Activated naive CD8-positive, alpha-beta T cell treated with anti-CD3 and anti-CD28 coated beads, Interleukin-2, amount 10 ng/mL, durations not matched to agents 7 days and 5 days (primary cell): ENCODE measurements around the gene VENTX. TPM values are rescaled to one million over a fixed set of nuclear protein-coding genes. Genes with fewer than 3 reads are reported as not detected.

Source experiments
- ATAC-seq: fragments of 150-1000 bp; cut with Tn5 transposase; one replicate; pipeline ENCODE4 v1.10.0; 2021; ENCODE audit warnings: low read depth, moderate library complexity
- POLR2A ChIA-PET: fragments of 350-600 bp; sonication (Branson Sonifier 250); formaldehyde crosslinking; loops from one replicate; lab custom pipeline; 2021; ENCODE audit warnings: antibody characterized with exemption; lab: Charles Lee
- DNase-seq: peaks from one replicate; pipeline ENCODE4 v3.0.0; 2021
- H3K27ac Mint-ChIP-seq: one replicate; pipeline ENCODE4 v1.8.0; 2022; ENCODE audit warnings: mild to moderate bottlenecking, mixed read lengths
- H3K27me3 Mint-ChIP-seq: one replicate; pipeline ENCODE4 v1.8.0; 2022; ENCODE audit warnings: mild to moderate bottlenecking, moderate library complexity, mixed read lengths
- H3K36me3 Mint-ChIP-seq: one replicate; pipeline ENCODE4 v1.8.0; 2021; ENCODE audit warnings: mild to moderate bottlenecking, mixed read lengths
- H3K4me1 Mint-ChIP-seq: one replicate; pipeline ENCODE4 v1.8.0; 2021; ENCODE audit warnings: mixed read lengths
- H3K4me3 Mint-ChIP-seq: one replicate; pipeline ENCODE4 v1.8.0; 2022; ENCODE audit warnings: mild to moderate bottlenecking, moderate library complexity, mixed read lengths
- H3K9me3 Mint-ChIP-seq: one replicate; pipeline ENCODE4 v1.8.0; 2021; ENCODE audit warnings: mixed read lengths
- total RNA-seq, 2 experiments: library from RNA; stranded (reverse); gene quantifications; one replicate each; pipeline ENCODE4 v1.2.3, GENCODE V29; 2021

The VENTX gene
- total RNA-seq, 2 experiments from 2014 or later, result 0.11 TPM; not detected in 1

DNA sequence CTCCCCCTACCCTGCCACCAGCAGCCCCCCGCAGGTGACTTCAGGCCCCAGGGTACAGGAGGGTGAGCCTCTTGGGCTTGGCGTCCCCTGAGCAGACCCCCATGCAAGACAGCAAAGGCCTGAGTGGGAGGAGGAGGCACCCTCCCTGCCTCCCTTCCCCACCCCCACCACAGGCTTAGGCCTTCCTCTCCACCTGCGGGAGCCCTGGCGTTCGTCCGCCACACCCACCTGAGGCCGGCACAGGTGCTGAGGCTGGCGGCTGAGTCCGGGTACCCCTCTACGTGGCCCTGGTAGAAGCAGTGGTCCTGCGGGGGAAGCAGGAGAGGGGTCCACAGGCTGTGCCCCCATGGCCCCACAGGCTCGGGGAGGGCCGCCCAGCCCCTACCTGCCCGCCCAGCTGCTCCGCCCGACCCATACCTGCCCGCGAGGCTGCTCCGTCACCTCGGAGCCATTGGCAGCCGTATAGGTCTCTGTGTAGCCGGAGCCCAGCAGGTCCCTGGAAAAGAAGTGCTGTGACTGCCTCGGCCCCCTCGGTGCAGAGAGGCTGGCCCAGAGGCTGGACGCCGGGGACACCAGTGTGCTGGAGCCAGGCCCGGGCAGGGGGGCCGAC, 36.0 kb downstream of the VENTX start:
- Mint-ChIP-seq H3K27me3 (no peaks in the 10 kb centered on the region), H3K4me3 (peak overlapping the region; percentile 30), H3K9me3 (no peaks in the 10 kb centered on the region), H3K4me1 (peaks cover 18% of the 10 kb centered on the region), H3K36me3 (peaks cover 3% of the 10 kb centered on the region), H3K27ac (no peak overlapping the region)
- POLR2A ChIA-PET, result interaction anchor here (3.8 kb wide), 1 partner anchor 15 kb away, joined by 26 read pairs; no protein-coding TSS in a partner anchor
- DNase-seq, result no peak
- no peak for ATAC-seq

DNA sequence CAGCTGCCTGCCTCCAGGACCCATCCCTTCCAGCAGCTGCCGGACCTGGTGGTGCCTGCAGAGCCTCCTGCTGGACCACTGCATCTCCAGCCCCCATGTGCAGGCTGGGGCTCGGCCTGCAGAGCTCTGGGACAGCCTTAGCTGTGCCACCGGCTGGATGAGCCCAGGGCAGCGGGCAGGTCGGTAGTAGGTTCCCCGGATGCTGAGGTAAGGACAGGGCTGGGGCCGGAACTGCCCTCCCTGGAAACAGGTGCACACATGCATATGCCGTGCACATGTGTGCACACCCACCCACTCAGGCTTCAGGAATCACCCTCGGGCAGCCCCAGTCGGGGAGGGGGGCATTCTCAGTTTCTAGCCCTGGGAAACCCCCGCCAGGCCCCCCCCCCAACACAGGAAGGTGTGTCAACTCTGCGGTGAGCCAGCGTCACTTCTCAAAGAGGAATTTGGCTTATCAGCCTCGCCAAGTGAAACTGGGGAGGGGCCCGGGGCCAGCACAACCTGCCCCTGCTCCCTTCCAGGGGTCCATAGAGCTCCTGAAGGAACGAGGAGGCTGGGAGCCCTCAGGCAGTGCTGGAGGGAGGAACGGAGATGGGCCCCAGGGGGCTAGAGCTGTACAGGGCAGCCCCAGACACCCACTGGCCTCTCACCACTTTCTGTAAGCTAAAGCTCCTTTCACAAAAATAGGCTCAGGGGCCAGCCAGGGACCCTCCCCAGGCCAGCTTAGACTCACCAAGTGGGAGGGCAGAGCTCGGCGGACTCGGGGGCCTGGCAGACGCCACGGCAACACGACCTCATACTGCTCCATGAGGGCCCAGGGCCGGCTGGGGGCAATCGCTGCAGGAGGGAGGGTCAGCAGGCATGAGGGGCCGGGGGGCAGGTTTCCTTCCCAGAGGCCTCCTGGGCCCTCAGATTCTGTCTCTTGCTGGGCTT, 37.4 kb downstream of the VENTX start:
- H3K4me3 Mint-ChIP-seq, result peak overlapping the region; percentile 87
- peak overlapping the region; percentile 82 for H3K27ac Mint-ChIP-seq
- H3K36me3 Mint-ChIP-seq, result peaks cover 3% of the 10 kb centered on the region
- POLR2A ChIA-PET, result interaction anchor here (1.3 to 3.8 kb wide), 6 partner anchors 12 to 313 kb away, joined by 4 to 35 read pairs (median 8); no protein-coding TSS in a partner anchor
- peak; percentile 59 for ATAC-seq
- DNase-seq, result peak; percentile 71
- H3K9me3 Mint-ChIP-seq, result no peaks in the 10 kb centered on the region
- H3K27me3 Mint-ChIP-seq, result no peaks in the 10 kb centered on the region
- peaks cover 23% of the 10 kb centered on the region for H3K4me1 Mint-ChIP-seq

DNA sequence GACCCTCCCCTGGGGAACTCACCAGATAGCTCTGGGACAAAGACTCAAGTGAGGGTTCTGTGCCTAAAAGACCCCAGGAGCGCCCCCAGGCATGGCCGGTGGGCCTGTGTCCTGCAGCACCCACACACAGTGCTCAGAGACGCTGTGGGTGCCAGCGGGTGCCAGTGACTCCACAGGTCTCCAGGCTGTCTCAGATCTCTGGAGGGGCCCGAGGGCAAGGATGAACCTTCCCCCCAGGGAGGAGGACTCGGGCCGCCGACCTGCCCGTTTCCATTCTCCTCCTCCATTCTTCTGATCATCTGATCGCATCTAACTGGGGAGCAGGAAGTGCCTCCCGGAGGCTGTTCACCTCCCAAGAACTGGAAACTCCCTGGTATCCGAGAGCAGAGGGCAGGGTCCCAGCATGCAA, 38.0 kb downstream of the VENTX start:
- DNase-seq, result peak; percentile 68
- Mint-ChIP-seq H3K36me3 (peaks cover 3% of the 10 kb centered on the region), H3K27me3 (no peaks in the 10 kb centered on the region), H3K4me1 (peaks cover 23% of the 10 kb centered on the region), H3K9me3 (no peaks in the 10 kb centered on the region), H3K4me3 (peak overlapping the region; percentile 87), H3K27ac (peak overlapping the region; percentile 82)
- POLR2A ChIA-PET, result interaction anchor here (0.7 to 3.8 kb wide), 8 partner anchors 9 to 314 kb away, joined by 3 to 35 read pairs (median 5); no protein-coding TSS in a partner anchor
- peak; percentile 37 for ATAC-seq

GRCh38 chr10:133276100-133276434, 38.4 kb downstream of the VENTX start:
- Mint-ChIP-seq H3K36me3 (peaks cover 3% of the 10 kb centered on the region), H3K9me3 (no peaks in the 10 kb centered on the region), H3K4me3 (peak overlapping the region; percentile 87), H3K4me1 (peaks cover 23% of the 10 kb centered on the region), H3K27ac (peak overlapping the region; percentile 82), H3K27me3 (no peaks in the 10 kb centered on the region)
- POLR2A ChIA-PET, result interaction anchor here (0.7 to 3.8 kb wide), 8 partner anchors 9 to 314 kb away, joined by 3 to 35 read pairs (median 4); no protein-coding TSS in a partner anchor
- ATAC-seq (no peak), DNase-seq (no peak)

- peaks cover 3% of the 10 kb centered on the region for H3K36me3 Mint-ChIP-seq
- POLR2A ChIA-PET, result interaction anchor here (0.7 to 3.8 kb wide), 8 partner anchors 9 to 314 kb away, joined by 3 to 35 read pairs (median 4); no protein-coding TSS in a partner anchor
- H3K9me3 Mint-ChIP-seq, result no peaks in the 10 kb centered on the region
- H3K27me3 Mint-ChIP-seq, result no peaks in the 10 kb centered on the region
- H3K27ac Mint-ChIP-seq, result peak within 1 kb of the TSS; percentile 87
- H3K4me1 Mint-ChIP-seq, result peaks cover 23% of the 10 kb centered on the region
- ATAC-seq (peak; percentile 51), DNase-seq (peak; percentile 78)
- peak within 1 kb of the TSS; percentile 87 for H3K4me3 Mint-ChIP-seq
Measured at GRCh38 chr10:133276435-133277201, 39.0 kb downstream of the VENTX start, which contains the start of gene ADAM8. Gene ADAM8 (minus strand): TSS chr10:133276868. CDS start chr10:133276817, 51 bp downstream.

- POLR2A ChIA-PET, result interaction anchor here (0.7 to 3.8 kb wide), 10 partner anchors 9 to 31 kb away, joined by 3 to 26 read pairs (median 4); no protein-coding TSS in a partner anchor
- Mint-ChIP-seq H3K9me3 (no peaks in the 10 kb centered on the region), H3K4me1 (peaks cover 23% of the 10 kb centered on the region), H3K36me3 (peaks cover 1% of the 10 kb centered on the region), H3K4me3 (peak overlapping the region; percentile 82), H3K27me3 (no peaks in the 10 kb centered on the region), H3K27ac (peak overlapping the region; percentile 87)
- ATAC-seq (no peak), DNase-seq (no peak)
Measured at GRCh38 chr10:133277277-133277992, 39.8 kb downstream of the VENTX start.

- POLR2A ChIA-PET, result interaction anchor here (0.9 to 1.7 kb wide), 7 partner anchors 9 to 53 kb away, joined by 3 to 8 read pairs (median 4); no protein-coding TSS in a partner anchor
- H3K4me3 Mint-ChIP-seq, result peak overlapping the region; percentile 82
- H3K27ac Mint-ChIP-seq, result peak overlapping the region; percentile 87
- no peak for ATAC-seq
- H3K27me3 Mint-ChIP-seq, result no peaks in the 10 kb centered on the region
- H3K4me1 Mint-ChIP-seq, result peaks cover 23% of the 10 kb centered on the region
- H3K9me3 Mint-ChIP-seq, result no peaks in the 10 kb centered on the region
- peaks cover 1% of the 10 kb centered on the region for H3K36me3 Mint-ChIP-seq
- peak; percentile 38 for DNase-seq
Measured at GRCh38 chr10:133277993-133278576, 40.4 kb downstream of the VENTX start.

- H3K36me3 Mint-ChIP-seq, result peaks cover 3% of the 10 kb centered on the region
- POLR2A ChIA-PET, result interaction anchor here (0.9 to 1.7 kb wide), 7 partner anchors 8 to 54 kb away, joined by 3 to 8 read pairs (median 4); no protein-coding TSS in a partner anchor
- DNase-seq, result peak; percentile 67
- no peaks in the 10 kb centered on the region for H3K9me3 Mint-ChIP-seq
- ATAC-seq, result peak; percentile 34
- peaks cover 23% of the 10 kb centered on the region for H3K4me1 Mint-ChIP-seq
- no peaks in the 10 kb centered on the region for H3K27me3 Mint-ChIP-seq
- peak overlapping the region; percentile 82 for H3K4me3 Mint-ChIP-seq
- H3K27ac Mint-ChIP-seq, result peak overlapping the region; percentile 87
Measured at GRCh38 chr10:133278577-133279265, 41.1 kb downstream of the VENTX start.

DNA sequence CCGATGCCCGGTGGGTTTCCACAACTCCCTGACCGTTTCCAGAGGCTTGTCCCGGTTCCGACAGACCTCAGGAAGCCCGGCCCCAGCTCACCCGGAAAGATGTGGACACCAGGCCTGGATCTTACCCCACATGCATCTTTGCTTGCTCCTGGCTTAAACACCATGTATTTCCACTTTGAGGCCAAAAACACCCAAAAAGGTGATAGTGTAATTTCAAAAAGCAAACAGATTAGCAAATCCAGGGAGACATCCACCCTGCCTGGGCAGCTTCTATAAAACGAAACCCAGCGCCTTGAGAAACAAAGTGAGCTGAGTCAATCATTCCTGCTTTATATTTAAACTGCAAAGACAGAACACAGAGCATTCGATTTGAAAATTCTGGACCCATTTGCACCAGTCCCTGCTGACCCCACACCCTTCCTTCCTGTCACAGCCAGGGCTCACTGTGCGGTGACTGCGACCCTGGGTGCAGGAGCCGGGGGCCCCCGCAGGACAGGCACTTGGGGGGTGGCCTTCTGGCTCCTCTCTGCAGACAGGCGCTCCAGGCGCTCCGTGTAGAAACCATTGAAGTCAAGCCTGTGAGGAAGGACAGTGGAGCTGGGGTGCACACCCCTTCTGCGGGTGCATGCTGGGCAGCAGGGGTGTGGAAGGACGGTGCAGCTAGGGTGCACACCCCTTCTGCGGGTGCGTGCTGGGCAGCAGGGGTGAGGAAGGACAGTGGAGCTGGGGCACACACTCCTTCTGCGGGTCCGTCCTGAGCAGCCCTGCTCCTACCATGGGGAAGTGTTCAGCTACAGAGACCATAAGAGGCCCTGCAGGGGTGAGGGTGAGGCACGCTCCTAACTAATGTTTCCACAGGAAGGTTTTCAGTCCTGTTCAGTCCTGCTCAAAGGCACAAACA, 41.9 kb downstream of the VENTX start:
- POLR2A ChIA-PET, result interaction anchor here (0.9 to 1.7 kb wide), 2 partner anchors 28 to 55 kb away, joined by 4 to 8 read pairs; no protein-coding TSS in a partner anchor
- H3K9me3 Mint-ChIP-seq, result no peaks in the 10 kb centered on the region
- DNase-seq (no peak), ATAC-seq (no peak)
- H3K4me3 Mint-ChIP-seq, result no peak overlapping the region
- H3K27ac Mint-ChIP-seq, result no peak overlapping the region
- peaks cover 23% of the 10 kb centered on the region for H3K4me1 Mint-ChIP-seq
- peaks cover 5% of the 10 kb centered on the region for H3K36me3 Mint-ChIP-seq
- no peaks in the 10 kb centered on the region for H3K27me3 Mint-ChIP-seq

GRCh38 chr10:133280391-133281059, 42.9 kb downstream of the VENTX start:
- ATAC-seq (no peak), DNase-seq (no peak)
- POLR2A ChIA-PET, result no interaction called here
- Mint-ChIP-seq H3K4me1 (peaks cover 21% of the 10 kb centered on the region), H3K27me3 (no peaks in the 10 kb centered on the region), H3K4me3 (no peak overlapping the region), H3K27ac (no peak overlapping the region), H3K36me3 (peaks cover 8% of the 10 kb centered on the region), H3K9me3 (no peaks in the 10 kb centered on the region)
